SK-N-MC (cell line): ENCODE measurements around the gene EVA1B.

Source experiments
- EZH2 ChIP-seq: fragments of 200-600 bp; sonication (generic); IDR thresholded peaks from one replicate; pipeline ENCODE4 v1.6.1; 2017; ENCODE audit warnings: antibody characterized with exemption
- FOXP2 ChIP-seq: optimal IDR thresholded peaks from 2 replicates; pipeline ENCODE3; 2011; ENCODE audit warnings: mild to moderate bottlenecking, moderate library complexity; ENCODE audit not compliant: insufficient read depth; ENCODE audit errors: extremely low read length, control extremely low read depth
- POLR2AphosphoS5 ChIP-seq: IDR thresholded peaks from 2 replicates; pipeline ENCODE4 v1.6.1; 2012; ENCODE audit warnings: mild to moderate bottlenecking, low read depth, low read length, borderline replicate concordance

DNA sequence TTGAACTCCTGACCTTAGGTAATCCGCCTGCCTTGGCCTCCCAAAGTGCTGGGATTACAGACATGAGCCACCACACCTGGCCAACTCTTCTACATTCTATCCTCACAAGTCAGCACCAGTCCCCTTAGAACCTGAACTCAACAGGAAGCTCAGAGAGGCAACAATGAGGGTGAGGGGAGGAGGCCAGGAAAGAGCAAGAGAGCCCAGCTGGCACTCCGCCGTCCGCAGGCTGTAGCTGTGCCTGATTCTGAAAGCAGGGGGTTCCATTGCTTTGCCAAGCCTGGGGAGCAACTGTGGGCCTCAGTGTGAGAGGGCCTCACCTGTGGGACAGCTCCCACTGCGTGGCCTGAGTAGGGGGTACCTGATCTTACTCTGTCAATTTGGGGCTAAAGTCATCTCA, 43.6 kb upstream of the EVA1B start:
- TF ChIP-seq EZH2 (no peak), FOXP2 (no peak), POLR2AphosphoS5 (no peak)
